NCI-H460 (cell line): Measurements from ENCODE around the gene PYGM. TPM values are rescaled to one million over a fixed set of nuclear protein-coding genes. Genes with fewer than 3 reads are reported as not detected.

Experiments
- DNase-seq: peaks from one replicate; pipeline ENCODE4 v3.0.0-alpha.2; 2016; ENCODE audit warnings: low read depth; ENCODE audit errors: extremely low read depth
- total RNA-seq: library from RNA; depleted of rRNA; stranded (reverse); fragments of >200 nt; shearing (Covaris generic); gene quantifications from 2 replicates; pipeline ENCODE4 v1.2.3, GENCODE V29; 2014

PYGM gene
- total RNA-seq, 1 experiment from 2014 or later, result 0.54 TPM

DNA sequence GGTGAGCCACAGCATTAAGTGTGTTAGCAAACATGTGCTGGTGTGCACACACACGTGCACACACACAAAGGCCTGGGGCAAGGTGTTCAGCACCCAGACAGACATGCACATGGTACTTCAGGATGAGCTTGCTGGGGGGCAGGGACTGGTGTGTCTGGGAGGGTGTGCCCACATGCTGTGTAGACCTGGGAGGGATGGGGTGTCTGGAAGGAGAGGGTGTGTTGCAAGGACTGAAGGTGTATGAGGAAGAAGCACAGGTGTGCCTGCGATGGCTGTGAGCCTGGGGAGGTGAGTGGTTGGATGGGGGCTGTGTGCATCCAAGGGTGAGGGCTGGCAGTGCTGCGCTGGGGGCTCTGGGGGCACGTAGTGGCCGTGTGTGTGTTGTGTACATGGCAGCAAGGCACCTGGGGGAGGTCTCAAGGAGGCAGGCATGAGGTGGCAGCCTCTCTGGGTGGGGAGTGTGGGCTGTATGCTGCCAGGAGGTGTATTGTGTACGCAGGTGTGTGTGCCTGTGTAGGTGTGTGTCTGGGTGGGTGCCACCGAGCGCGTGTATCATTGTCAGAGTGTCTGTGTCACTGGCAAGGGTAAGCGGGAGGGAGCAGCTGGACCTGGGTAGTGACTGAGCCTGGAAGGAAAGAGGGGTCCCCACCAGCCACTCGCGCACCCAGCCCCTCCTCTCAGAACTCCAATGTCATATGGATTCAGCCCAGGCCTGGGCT, 39.0 kb downstream of the PYGM start:
- no peak for DNase-seq

DNA sequence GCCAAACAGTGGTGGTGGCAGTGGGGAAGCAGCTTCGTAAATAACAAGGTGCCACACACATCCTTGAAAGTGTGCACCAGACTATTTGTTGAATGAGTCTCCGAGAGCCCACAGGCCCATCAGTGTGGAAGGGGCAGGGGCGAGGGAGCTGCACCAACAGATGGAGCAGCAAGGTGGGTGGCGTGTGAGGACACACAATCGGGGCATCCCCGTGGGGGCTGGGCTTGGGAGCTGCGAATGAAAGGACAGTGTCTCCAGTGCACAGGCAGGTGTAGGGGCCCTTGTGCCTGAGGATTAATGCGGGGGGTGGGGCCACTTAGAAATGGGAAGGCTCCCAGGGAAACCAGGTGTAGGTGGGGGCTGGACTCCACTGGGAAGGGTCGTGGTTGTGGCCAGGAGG, 39.6 kb downstream of the PYGM start:
- DNase-seq, result no peak

- no peak for DNase-seq
Measured at GRCh38 chr11:64719406-64719805, 40.4 kb downstream of the PYGM start.

DNA sequence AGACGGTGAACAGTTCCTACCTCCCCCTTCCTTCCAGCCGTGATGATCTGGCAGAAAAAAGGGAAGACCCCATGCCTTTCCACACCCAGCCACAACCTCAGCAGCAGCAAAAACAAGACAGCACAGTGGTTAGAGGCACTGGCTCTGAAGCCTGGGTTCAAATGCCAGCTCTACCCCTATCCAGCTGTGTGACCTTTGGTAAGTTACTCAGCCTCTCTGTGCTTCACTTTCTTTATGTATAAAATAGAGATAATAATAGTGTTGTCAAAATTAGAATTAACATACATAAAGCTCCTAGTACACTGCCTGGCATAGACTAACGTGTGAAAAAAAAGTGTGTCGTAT, 41.0 kb downstream of the PYGM start:
- no peak for DNase-seq

- no peak for DNase-seq
Measured at GRCh38 chr11:64718084-64718779, 41.5 kb downstream of the PYGM start.

- no peak for DNase-seq
Measured at GRCh38 chr11:64717268-64717578, 42.6 kb downstream of the PYGM start.

GRCh38 chr11:64716473-64717267, 43.1 kb downstream of the PYGM start:
- DNase-seq, result no peak

GRCh38 chr11:64715756-64716472, 43.9 kb downstream of the PYGM start:
- no peak for DNase-seq

DNA sequence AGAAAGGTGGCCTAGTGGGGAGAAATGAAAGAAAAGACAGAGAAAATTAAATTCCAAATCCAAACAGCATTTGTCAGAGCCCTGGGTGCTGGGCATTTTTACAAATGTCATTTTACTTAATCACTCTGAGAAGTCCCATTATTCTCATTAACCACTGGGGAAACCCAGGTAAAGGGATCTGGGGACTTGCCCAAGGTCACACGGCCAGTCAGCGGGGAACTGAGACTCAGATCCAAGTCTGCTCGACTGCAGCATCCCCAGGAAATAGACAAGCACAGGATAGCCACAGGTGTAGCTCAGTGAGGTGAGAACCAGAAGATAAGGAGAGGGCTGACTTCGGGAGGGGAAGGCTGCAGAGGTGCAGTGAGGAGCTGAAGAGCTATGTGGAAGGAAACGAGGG, 44.7 kb downstream of the PYGM start:
- DNase-seq, result no peak

GRCh38 chr11:64714666-64715065, 45.1 kb downstream of the PYGM start:
- DNase-seq, result no peak

- no peak for DNase-seq
Measured at GRCh38 chr11:64713781-64714363, 45.9 kb downstream of the PYGM start.

DNA sequence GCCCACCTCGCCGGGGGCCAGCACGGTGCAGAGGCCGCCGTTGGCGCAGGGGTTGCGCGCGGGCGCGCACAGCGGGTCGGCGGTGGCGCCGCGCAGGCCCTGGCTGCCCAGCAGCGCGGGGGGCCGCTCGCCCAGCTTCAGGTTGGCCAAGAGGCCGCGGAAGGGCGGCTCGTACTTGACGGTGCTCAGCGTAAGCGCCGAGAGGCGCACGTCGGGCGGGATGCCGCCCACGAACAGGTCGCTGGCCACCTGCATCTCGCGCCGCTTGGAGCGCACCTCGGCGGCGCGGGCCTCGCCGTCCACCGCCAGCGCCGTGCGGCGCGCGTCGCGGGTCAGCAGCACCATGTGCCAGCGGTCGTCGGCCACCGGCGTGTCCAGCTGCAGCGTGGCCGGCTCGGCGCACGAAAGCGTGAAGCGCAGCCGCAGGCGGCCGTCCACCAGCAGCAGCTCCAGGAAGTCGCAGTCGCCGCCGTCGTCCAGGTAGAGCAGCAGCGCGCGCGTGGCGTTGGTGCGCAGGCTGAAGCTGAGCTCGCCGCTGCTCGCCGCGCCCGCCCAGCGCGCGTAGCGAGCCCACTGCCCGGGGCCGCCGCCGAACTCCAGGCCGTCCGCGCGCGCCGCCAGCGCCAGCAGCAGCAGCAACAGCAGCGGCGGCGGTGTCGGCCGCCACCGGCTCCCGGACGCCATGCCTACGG, 46.6 kb downstream of the PYGM start:
- DNase-seq, result no peak

- no peak for DNase-seq
Measured at GRCh38 chr11:64712430-64713015, 47.3 kb downstream of the PYGM start.

DNA sequence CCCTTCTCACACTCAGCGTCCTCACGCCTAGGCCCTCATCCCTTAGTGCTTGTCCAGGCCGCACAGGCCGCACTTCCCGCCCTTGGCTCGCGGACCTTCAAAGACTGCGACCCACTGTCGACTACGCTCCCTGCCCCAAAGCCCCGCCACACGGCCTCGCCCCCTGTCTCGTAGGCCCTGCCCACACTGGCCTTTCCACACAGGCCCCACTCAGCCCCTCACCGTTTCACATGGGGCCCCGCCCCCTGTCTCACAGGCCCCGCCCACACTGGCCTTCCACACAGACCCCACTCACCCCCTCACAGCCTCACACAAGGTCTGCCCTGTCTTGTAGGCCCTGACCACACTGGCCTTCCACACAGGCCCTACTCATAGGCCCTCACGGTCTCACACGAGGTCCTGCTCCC, 47.8 kb downstream of the PYGM start:
- no peak for DNase-seq

DNA sequence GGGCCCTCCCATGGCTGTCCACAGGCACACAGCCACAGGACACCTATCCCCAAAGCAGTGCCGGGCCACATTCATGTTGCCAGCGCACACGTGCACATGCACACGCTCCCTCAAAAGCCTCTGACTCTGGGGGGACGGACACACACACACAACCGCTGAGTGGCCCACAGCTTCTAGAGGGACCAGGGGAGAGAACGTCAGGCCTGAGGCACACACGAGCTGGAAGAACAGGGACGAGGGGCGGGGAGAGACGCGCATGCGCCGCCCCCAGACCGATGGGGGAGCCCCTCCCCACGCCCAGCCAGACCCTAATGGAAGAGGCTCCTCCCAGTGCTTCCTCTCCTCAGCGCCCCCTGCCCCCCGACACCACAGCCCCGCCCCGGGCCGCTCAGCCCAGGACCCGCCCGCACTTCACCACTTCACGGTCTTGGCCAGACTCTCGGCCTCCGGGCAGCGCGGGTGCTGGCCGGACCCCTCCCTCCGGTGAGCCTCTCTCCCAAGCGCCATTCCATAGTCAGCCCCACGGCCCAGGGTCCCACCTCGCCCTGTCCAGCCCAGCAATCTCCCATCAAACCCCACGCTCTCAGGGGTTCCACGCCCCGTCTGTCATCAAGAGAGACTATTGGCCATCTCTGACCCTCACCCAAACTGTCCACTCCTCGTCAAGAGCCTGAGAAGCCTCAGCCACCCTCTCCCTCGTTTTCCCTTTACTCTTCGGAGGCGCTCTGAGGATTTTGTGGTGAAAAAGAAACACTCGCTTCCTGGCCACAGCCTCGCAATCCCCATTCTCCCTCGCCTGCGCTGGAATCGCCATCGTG, 48.4 kb downstream of the PYGM start:
- no peak for DNase-seq

GRCh38 chr11:64710418-64711137, 49.2 kb downstream of the PYGM start:
- no peak for DNase-seq

DNA sequence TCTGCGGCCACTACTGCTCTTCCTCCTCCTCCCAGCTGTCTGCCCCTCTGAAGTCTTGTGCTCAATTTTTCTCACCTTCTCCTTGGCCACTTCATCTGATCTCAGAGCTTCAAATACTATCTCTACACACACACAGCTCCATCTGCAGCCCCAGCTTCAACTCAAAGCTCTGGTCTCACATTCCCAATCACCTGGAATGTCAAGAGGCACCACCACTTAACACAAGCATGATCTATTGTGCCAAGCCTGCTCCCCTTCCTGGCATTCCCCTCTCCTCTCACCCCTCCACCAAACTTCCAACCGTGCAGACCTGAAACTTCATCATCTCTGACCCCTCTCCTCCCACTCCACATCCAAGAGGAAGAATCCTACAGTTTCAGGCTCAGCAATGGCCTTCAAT, 54.3 kb downstream of the PYGM start:
- no peak for DNase-seq

- no peak for DNase-seq
Measured at GRCh38 chr11:64703048-64703447, 56.7 kb downstream of the PYGM start.
